Mesenchymal stem cell (in vitro differentiated cells and primary cell): Measurements from ENCODE around the gene AHNAK.

Experiments used
- DNase-seq: peaks from one replicate; pipeline ENCODE4 v3.0.0-alpha.2; 2013
- H2AFZ ChIP-seq: one replicate; pipeline ENCODE4 v1.6.1; 2013; ENCODE audit warnings: low read depth, mild to moderate bottlenecking, control low read depth, inconsistent platforms, low read length, moderate library complexity
- H2AK5ac ChIP-seq: 2 replicates; pipeline ENCODE4 v1.6.1; 2013; ENCODE audit warnings: low read length, moderate library complexity, mild to moderate bottlenecking, inconsistent platforms; ENCODE audit not compliant: severe bottlenecking
- H2BK120ac ChIP-seq: one replicate; pipeline ENCODE4 v1.6.1; 2013; ENCODE audit warnings: low read depth, mild to moderate bottlenecking, inconsistent platforms, low read length, moderate library complexity
- H2BK12ac ChIP-seq, 2 experiments: one replicate each; pipeline ENCODE4 v1.6.1; 2013; ENCODE audit warnings: inconsistent platforms in 2 of 2, low read length in 2 of 2, mild to moderate bottlenecking in 2 of 2, moderate library complexity in 2 of 2, control low read depth in 1 of 2
- H2BK15ac ChIP-seq: one replicate; pipeline ENCODE4 v1.6.1; 2013; ENCODE audit warnings: mild to moderate bottlenecking, low read depth, inconsistent platforms; ENCODE audit not compliant: poor library complexity, severe bottlenecking
- H2BK5ac ChIP-seq: 2 replicates; pipeline ENCODE4 v1.6.1; 2013; ENCODE audit warnings: low read depth, mild to moderate bottlenecking, low read length, control low read depth, inconsistent platforms; ENCODE audit not compliant: poor library complexity, severe bottlenecking
- H3K14ac ChIP-seq, 2 experiments: one replicate each; pipeline ENCODE4 v1.6.1; 2013; ENCODE audit warnings: inconsistent platforms in 2 of 2, low read length in 2 of 2, control low read depth in 1 of 2, mild to moderate bottlenecking in 1 of 2, moderate library complexity in 1 of 2
- H3K18ac ChIP-seq, 2 experiments: one replicate each; pipeline ENCODE4 v1.6.1; 2013; ENCODE audit warnings: inconsistent platforms in 2 of 2, low read length in 2 of 2, control low read depth in 1 of 2, low read depth in 1 of 2, mild to moderate bottlenecking in 1 of 2
- H3K23ac ChIP-seq, 2 experiments: one replicate each; pipeline ENCODE4 v1.6.1; 2013; ENCODE audit warnings: inconsistent platforms in 2 of 2, low read length in 2 of 2, mild to moderate bottlenecking in 2 of 2, moderate library complexity in 2 of 2, control low read depth in 1 of 2
- H3K27ac ChIP-seq: 2 replicates; pipeline ENCODE4 v1.5.1; 2013; ENCODE audit warnings: mild to moderate bottlenecking, moderate library complexity, low read length, control low read depth, inconsistent platforms; ENCODE audit not compliant: poor library complexity, severe bottlenecking
- H3K27me3 ChIP-seq, 2 experiments: 2 replicates each; pipeline versions ENCODE4 v1.6.1 to v1.7.0; 2013; ENCODE audit warnings: low read length in 2 of 2, mild to moderate bottlenecking in 2 of 2, moderate library complexity in 2 of 2, control low read depth in 1 of 2, inconsistent platforms in 1 of 2; ENCODE audit not compliant: control insufficient read depth in 1 of 2, insufficient read depth in 1 of 2
- H3K36me3 ChIP-seq, 2 experiments: 2 replicates each; pipeline versions ENCODE4 v1.6.1 to v1.7.0; 2013; ENCODE audit warnings: low read length in 2 of 2, control low read depth in 1 of 2, inconsistent platforms in 1 of 2, low read depth in 1 of 2, mild to moderate bottlenecking in 1 of 2; ENCODE audit not compliant: insufficient read depth in 2 of 2, control insufficient read depth in 1 of 2
- H3K4ac ChIP-seq, 2 experiments: one replicate each; pipeline ENCODE4 v1.6.1; 2013; ENCODE audit warnings: inconsistent platforms in 2 of 2, low read length in 2 of 2, mild to moderate bottlenecking in 2 of 2, moderate library complexity in 2 of 2, control low read depth in 1 of 2, low read depth in 1 of 2
- H3K4me1 ChIP-seq: 2 replicates; pipeline ENCODE4 v1.6.1; 2013; ENCODE audit warnings: low read depth, low read length, control low read depth; ENCODE audit not compliant: control insufficient read depth, insufficient read depth
- H3K4me2 ChIP-seq: 2 replicates; pipeline ENCODE4 v1.6.1; 2013; ENCODE audit warnings: low read length, mild to moderate bottlenecking, inconsistent platforms; ENCODE audit not compliant: poor library complexity, severe bottlenecking
- H3K4me3 ChIP-seq, 2 experiments: 2 replicates each; pipeline versions ENCODE4 v1.5.1 to v1.7.0; 2013; ENCODE audit warnings: low read length in 2 of 2, mild to moderate bottlenecking in 2 of 2, control low read depth in 1 of 2, low read depth in 1 of 2; ENCODE audit not compliant: insufficient read depth in 1 of 2
- H3K79me1 ChIP-seq: replicated peaks from 2 replicates; pipeline ENCODE4 v1.6.1; 2013; ENCODE audit warnings: mild to moderate bottlenecking, control low read depth, low read length, inconsistent platforms; ENCODE audit not compliant: poor library complexity, severe bottlenecking
- H3K9ac ChIP-seq: 2 replicates; pipeline ENCODE4 v1.7.0; 2013; ENCODE audit warnings: mild to moderate bottlenecking, low read length, moderate library complexity
- H3K9me3 ChIP-seq: 2 replicates; pipeline ENCODE4 v1.7.0; 2013; ENCODE audit warnings: mild to moderate bottlenecking, low read length; ENCODE audit not compliant: control insufficient read depth
- H4K8ac ChIP-seq: one replicate; pipeline ENCODE4 v1.6.1; 2013; ENCODE audit warnings: inconsistent platforms, mild to moderate bottlenecking, low read length, moderate library complexity
- H4K91ac ChIP-seq: one replicate; pipeline ENCODE4 v1.6.1; 2013; ENCODE audit warnings: mild to moderate bottlenecking, low read length, inconsistent platforms
- WGBS: methylation state at CpG from one replicate; pipeline ENCODE4 v1.1.7; 2013; ENCODE audit warnings: mixed read lengths; 5-methylcytosine and 5-hydroxymethylcytosine counted together

Gene AHNAK

GRCh38 chr11:62411524-62411923, 135.1 kb downstream of the AHNAK start:
- H3K27me3 ChIP-seq = no peaks in the 10 kb centered on the region
- H3K4me3 ChIP-seq = no peak overlapping the region
- 89% methylated on average over 5 of the region's 5 CpGs for WGBS
- no peak overlapping the region for H2BK12ac ChIP-seq
- no peak overlapping the region for H3K9ac ChIP-seq
- DNase-seq = no peak
- H3K4ac ChIP-seq = no peak overlapping the region
- no peaks in the 10 kb centered on the region for H3K36me3 ChIP-seq
- H2AK5ac ChIP-seq = no peak overlapping the region
- no peak overlapping the region for H3K23ac ChIP-seq
- H3K27ac ChIP-seq = no peak overlapping the region
- no peaks in the 10 kb centered on the region for H3K9me3 ChIP-seq
- H2AFZ ChIP-seq = no peak overlapping the region
- no peak overlapping the region for H3K14ac ChIP-seq
- peaks cover 3% of the 10 kb centered on the region for H3K4me1 ChIP-seq
- H4K91ac ChIP-seq = no peak overlapping the region
- no peaks in the 10 kb centered on the region for H3K79me1 ChIP-seq
- H2BK15ac ChIP-seq = no peak overlapping the region
- no peak overlapping the region for H2BK5ac ChIP-seq
- H3K18ac ChIP-seq = no peak overlapping the region
- H2BK120ac ChIP-seq = no peak overlapping the region
- H4K8ac ChIP-seq = no peak overlapping the region
- no peak overlapping the region for H3K4me2 ChIP-seq

GRCh38 chr11:62410972-62411371, 135.6 kb downstream of the AHNAK start:
- Histone ChIP-seq H3K27ac (no peak overlapping the region), H3K4me3 (no peak overlapping the region), H3K18ac (no peak overlapping the region), H3K4me2 (no peak overlapping the region), H3K27me3 (no peaks in the 10 kb centered on the region), H2BK12ac (no peak overlapping the region), H3K9ac (no peak overlapping the region), H3K4me1 (peaks cover 3% of the 10 kb centered on the region), H2AFZ (no peak overlapping the region), H2BK15ac (no peak overlapping the region), H3K79me1 (no peaks in the 10 kb centered on the region), H3K36me3 (no peaks in the 10 kb centered on the region), H2BK5ac (no peak overlapping the region), H3K9me3 (no peaks in the 10 kb centered on the region), H2BK120ac (no peak overlapping the region), H4K91ac (no peak overlapping the region), H3K4ac (no peak overlapping the region), H2AK5ac (no peak overlapping the region), H3K23ac (no peak overlapping the region), H4K8ac (no peak overlapping the region), H3K14ac (no peak overlapping the region)
- 87% methylated on average over 6 of the region's 8 CpGs for WGBS
- no peak for DNase-seq

GRCh38 chr11:62409831-62410230, 136.8 kb downstream of the AHNAK start:
- Histone ChIP-seq H3K9me3 (no peaks in the 10 kb centered on the region), H3K14ac (no peak overlapping the region), H2BK120ac (no peak overlapping the region), H2AK5ac (peak overlapping the region; percentile 49), H3K23ac (no peak overlapping the region), H2BK15ac (no peak overlapping the region), H3K4me1 (peaks cover 3% of the 10 kb centered on the region), H3K4me2 (no peak overlapping the region), H4K8ac (no peak overlapping the region), H3K79me1 (no peaks in the 10 kb centered on the region), H3K9ac (no peak overlapping the region), H2BK5ac (no peak overlapping the region), H3K27me3 (no peaks in the 10 kb centered on the region), H3K36me3 (no peaks in the 10 kb centered on the region), H3K4ac (no peak overlapping the region), H2BK12ac (no peak overlapping the region), H2AFZ (no peak overlapping the region), H3K4me3 (no peak overlapping the region), H4K91ac (no peak overlapping the region), H3K18ac (no peak overlapping the region), H3K27ac (no peak overlapping the region)
- no peak for DNase-seq
- WGBS = 94% methylated on average over 8 of the region's 8 CpGs

- no peak overlapping the region for H3K9ac ChIP-seq
- no peak overlapping the region for H3K27ac ChIP-seq
- no peak overlapping the region for H2BK15ac ChIP-seq
- no peaks in the 10 kb centered on the region for H3K27me3 ChIP-seq
- H3K9me3 ChIP-seq = no peaks in the 10 kb centered on the region
- no peak overlapping the region for H2AFZ ChIP-seq
- peaks cover 3% of the 10 kb centered on the region for H3K4me1 ChIP-seq
- no peaks in the 10 kb centered on the region for H3K79me1 ChIP-seq
- H3K4ac ChIP-seq = no peak overlapping the region
- WGBS = 53% methylated on average over 4 of the region's 4 CpGs
- H3K4me2 ChIP-seq = no peak overlapping the region
- H2BK12ac ChIP-seq = no peak overlapping the region
- H2BK120ac ChIP-seq = no peak overlapping the region
- H2AK5ac ChIP-seq = no peak overlapping the region
- H4K8ac ChIP-seq = no peak overlapping the region
- no peak overlapping the region for H3K18ac ChIP-seq
- H3K23ac ChIP-seq = no peak overlapping the region
- no peak overlapping the region for H3K14ac ChIP-seq
- DNase-seq = no peak
- H3K36me3 ChIP-seq = no peaks in the 10 kb centered on the region
- no peak overlapping the region for H3K4me3 ChIP-seq
- no peak overlapping the region for H4K91ac ChIP-seq
- no peak overlapping the region for H2BK5ac ChIP-seq
Observed at GRCh38 chr11:62406034-62406433, 140.6 kb downstream of the AHNAK start.
